CMK (cell line): ENCODE results near the gene BTG2.

Experiments used
- DNase-seq: peaks from one replicate; pipeline ENCODE4 v3.0.0-alpha.2; 2010; ENCODE audit warnings: low read depth

Gene BTG2

GRCh38 chr1:203276408-203276807 lies 28.9 kb upstream of the BTG2 start:
- no peak for DNase-seq

- DNase-seq: no peak
Measured at GRCh38 chr1:203276916-203277545, 28.3 kb upstream of the BTG2 start.

GRCh38 chr1:203278082-203278884 lies 27.0 kb upstream of the BTG2 start:
- no peak for DNase-seq

- no peak for DNase-seq
Measured at GRCh38 chr1:203278885-203279406, 26.4 kb upstream of the BTG2 start.

GRCh38 chr1:203280061-203280460 lies 25.3 kb upstream of the BTG2 start:
- no peak for DNase-seq

- no peak for DNase-seq
Measured at GRCh38 chr1:203281033-203281432, 24.3 kb upstream of the BTG2 start.

GRCh38 chr1:203281851-203282661 lies 23.3 kb upstream of the BTG2 start:
- DNase-seq: no peak

GRCh38 chr1:203282720-203283542 lies 22.4 kb upstream of the BTG2 start:
- DNase-seq: no peak

- no peak for DNase-seq
Measured at GRCh38 chr1:203283597-203283996, 21.7 kb upstream of the BTG2 start.

- DNase-seq: no peak
Measured at GRCh38 chr1:203284411-203285123, 20.8 kb upstream of the BTG2 start.

- DNase-seq: no peak
Measured at GRCh38 chr1:203286161-203286984, 18.9 kb upstream of the BTG2 start.

- DNase-seq: peak; percentile 92
Measured at GRCh38 chr1:203287109-203287893, 18.0 kb upstream of the BTG2 start.

GRCh38 chr1:203287898-203288297 lies 17.4 kb upstream of the BTG2 start:
- no peak for DNase-seq

- DNase-seq: no peak
Measured at GRCh38 chr1:203288400-203288799, 16.9 kb upstream of the BTG2 start.

- DNase-seq: peak; percentile 91
Measured at GRCh38 chr1:203289281-203289981, 15.9 kb upstream of the BTG2 start.

- no peak for DNase-seq
Measured at GRCh38 chr1:203289982-203290260, 15.4 kb upstream of the BTG2 start.

GRCh38 chr1:203290261-203291089 lies 14.8 kb upstream of the BTG2 start:
- DNase-seq: no peak
